Psoas muscle (tissue), 8 donors: ENCODE results near the gene MARCHF4. TPM values are rescaled to one million over a fixed set of nuclear protein-coding genes. Genes with fewer than 3 reads are reported as not detected.

Experiments used
- ATAC-seq, 4 donors: fragments of 200-7000 bp; cut with Tn5 transposase; one replicate each; pipeline ENCODE4 v1.9.1; 2020; ENCODE audit warnings: moderate library complexity in 3 of 4, mild to moderate bottlenecking in 2 of 4
- DNase-seq, 2 donors: peaks; one replicate each; pipeline ENCODE4 v3.0.0-alpha.2; 2020
- H3K27ac ChIP-seq: fragments of 200-600 bp; one replicate; pipeline ENCODE4 v1.8.0; 2022
- H3K27me3 ChIP-seq, 3 donors: fragments of 200-600 bp in 1 of 3; one replicate each; pipeline versions ENCODE4 v1.6.1 to v1.8.0; 2013 to 2022; ENCODE audit warnings: low read length in 2 of 3, mild to moderate bottlenecking in 2 of 3, moderate library complexity in 1 of 3; ENCODE audit not compliant: insufficient read depth in 3 of 3
- H3K36me3 ChIP-seq, 2 donors: fragments of 200-600 bp in 1 of 2; one replicate each; pipeline versions ENCODE4 v1.6.1 to v1.8.0; 2013 to 2022; ENCODE audit warnings: low read depth in 1 of 2, mild to moderate bottlenecking in 1 of 2, moderate library complexity in 1 of 2; ENCODE audit not compliant: insufficient read depth in 1 of 2
- H3K4me1 ChIP-seq: fragments of 200-600 bp; one replicate; pipeline ENCODE4 v1.8.0; 2022
- H3K4me3 ChIP-seq: fragments of 200-600 bp; one replicate; pipeline ENCODE4 v1.8.0; 2022; ENCODE audit warnings: mild to moderate bottlenecking
- H3K9me3 ChIP-seq: fragments of 200-600 bp; one replicate; pipeline ENCODE4 v1.8.0; 2022
- CTCF ChIP-seq: fragments of 200-600 bp; IDR thresholded peaks from one replicate; pipeline ENCODE4 v1.8.0; 2022; ENCODE audit warnings: antibody characterized with exemption
- WGBS, 3 donors: extraction: QIAGEN DNeasy Blood & Tissue Kit; methylation state at CpG; one replicate each; pipeline versions ENCODE4 v1.1.6 to v1.1.7; 2013; 5-methylcytosine and 5-hydroxymethylcytosine counted together
- intact Hi-C, 2 donors: fragments of 100-400 bp; cut with DNase I; formaldehyde crosslinking; loops; one replicate each; pipeline versions ENCODE4 v1.11.0 to v1.14.2; 2022
- polyA plus RNA-seq, 3 donors: library from polyadenylated mRNA; stranded (reverse); fragments of 200-250 nt; gene quantifications; one replicate each; pipeline ENCODE4 v1.2.3, GENCODE V29; 2013
- total RNA-seq, 4 donors: library from RNA; stranded (reverse); fragmentation: NEBNext Ultra II Directional in 2 of 4; extraction: Animal tissue kit (Norgen Biotek cat#: 25700) in 2 of 4; gene quantifications; one replicate each; pipeline versions ENCODE4 v1.2.1 to v1.2.4, GENCODE V29; 2021 to 2023
- donor health status: healthy with polysubstance abuse.
- donor health status: DM: no; HTN: no; CAD: no; lungs with moderate emphysema.
- donor health status: Bipolar disorder and iron deficiency.
- donor health status: healthy.
- donor health status: DM: yes; HTN: yes; CAD: no.
- donor health status: DM: no; HTN: no; CAD: no.
- donor health status: DM: no; HTN: no; CAD: no.
- donor health status: DM: yes; HTN: yes; CAD: no.

The MARCHF4 gene
- total and polyA plus RNA-seq, 7 donors, result 0.01 to 0.04 TPM; not detected in 5

- no peaks in the 10 kb centered on the region for H3K36me3 ChIP-seq
- DNase-seq, result no peak
- H3K4me1 ChIP-seq, result no peaks in the 10 kb centered on the region
- peaks cover 0 to 3% (median 0%) of the 10 kb centered on the region in 3 donors for H3K27me3 ChIP-seq
- H3K9me3 ChIP-seq, result no peaks in the 10 kb centered on the region
- H3K4me3 ChIP-seq, result no peak overlapping the region
- no peak overlapping the region for H3K27ac ChIP-seq
- intact Hi-C loops, result no loop called here
- WGBS, 3 donors, result 87 to 95% (median 88%) methylated on average over 3 of the region's 3 CpGs
- no peak for ATAC-seq
- TF ChIP-seq CTCF, result no peak
These were observed 22.0 kb downstream of the MARCHF4 start for GRCh38 chr2:216350214-216350791.

- no peaks in the 10 kb centered on the region for H3K9me3 ChIP-seq
- intact Hi-C loops, result no loop called here
- TF ChIP-seq CTCF, result no peak
- H3K4me3 ChIP-seq, result no peak overlapping the region
- H3K36me3 ChIP-seq, result no peaks in the 10 kb centered on the region
- no peak overlapping the region for H3K27ac ChIP-seq
- H3K27me3 ChIP-seq, result peaks cover 0 to 3% (median 0%) of the 10 kb centered on the region in 3 donors
- no peak for ATAC-seq
- no peaks in the 10 kb centered on the region for H3K4me1 ChIP-seq
- DNase-seq, result no peak
- 54 to 60% (median 60%) methylated on average over 3 of the region's 3 CpGs for WGBS, 3 donors
These were observed 22.9 kb downstream of the MARCHF4 start for GRCh38 chr2:216349366-216349765.

GRCh38 chr2:216348756-216349308 lies 23.5 kb downstream of the MARCHF4 start:
- WGBS, 3 donors, result 36 to 40% (median 37%) methylated on average over 3 of the region's 3 CpGs
- Histone ChIP-seq H3K27me3 (peaks cover 0 to 3% (median 0%) of the 10 kb centered on the region in 3 donors), H3K36me3 (no peaks in the 10 kb centered on the region), H3K27ac (no peak overlapping the region), H3K4me3 (no peak overlapping the region), H3K9me3 (no peaks in the 10 kb centered on the region), H3K4me1 (no peaks in the 10 kb centered on the region)
- intact Hi-C loops, result no loop called here
- no peak for ATAC-seq
- no peak for DNase-seq
- TF ChIP-seq CTCF, result no peak

- Histone ChIP-seq H3K9me3 (no peaks in the 10 kb centered on the region), H3K4me3 (no peak overlapping the region), H3K36me3 (no peaks in the 10 kb centered on the region), H3K27me3 (peaks cover 0 to 3% (median 0%) of the 10 kb centered on the region in 3 donors), H3K27ac (no peak overlapping the region), H3K4me1 (no peaks in the 10 kb centered on the region)
- intact Hi-C loops, result no loop called here
- 35 to 49% (median 48%) methylated on average over 3 of the region's 3 CpGs for WGBS, 3 donors
- TF ChIP-seq CTCF, result no peak
- DNase-seq, result no peak
- no peak for ATAC-seq
These were observed 25.5 kb downstream of the MARCHF4 start for GRCh38 chr2:216346781-216347180.

- Histone ChIP-seq H3K27me3 (peaks cover 0 to 3% (median 0%) of the 10 kb centered on the region in 3 donors), H3K4me1 (no peaks in the 10 kb centered on the region), H3K27ac (no peak overlapping the region), H3K9me3 (no peaks in the 10 kb centered on the region), H3K4me3 (no peak overlapping the region), H3K36me3 (no peaks in the 10 kb centered on the region)
- no peak for TF ChIP-seq CTCF
- 65 to 73% (median 67%) methylated on average over 3 of the region's 3 CpGs for WGBS, 3 donors
- no peak for DNase-seq
- intact Hi-C loops, result no loop called here
- no peak for ATAC-seq
These were observed 26.4 kb downstream of the MARCHF4 start for GRCh38 chr2:216345846-216346245.
